DND-41 (cell line): Measurements from ENCODE around the gene AK8.
A peak's percentile ranks its signal among the peaks of the same experiment; 100 is the strongest.

Source experiments
- ATAC-seq: fragments of 200-7000 bp; cut with Tn5 transposase; 3 replicates; pipeline ENCODE4 v1.9.1; 2021; ENCODE audit warnings: low read depth; ENCODE audit not compliant: insufficient read depth
- DNase-seq: peaks from one replicate; pipeline ENCODE4 v3.0.0-alpha.2; 2020
- H2AFZ ChIP-seq: 2 replicates; pipeline ENCODE4 v1.6.0; 2012; ENCODE audit warnings: low read depth, low read length
- H3K27ac ChIP-seq: 2 replicates; pipeline ENCODE4 v1.5.1; 2012; ENCODE audit warnings: low read length, inconsistent platforms
- H3K27me3 ChIP-seq: fragments of 200-600 bp; sonication (generic); 2 replicates; pipeline ENCODE4 v1.6.0; 2012; ENCODE audit warnings: low read length, mild to moderate bottlenecking, inconsistent platforms; ENCODE audit not compliant: insufficient read depth, poor library complexity
- H3K36me3 ChIP-seq: 2 replicates; pipeline ENCODE4 v1.5.1; 2012; ENCODE audit warnings: low read length, inconsistent platforms; ENCODE audit not compliant: insufficient read depth
- H3K4me1 ChIP-seq: 2 replicates; pipeline ENCODE4 v1.5.1; 2012; ENCODE audit warnings: mild to moderate bottlenecking, low read length; ENCODE audit not compliant: insufficient read depth
- H3K4me2 ChIP-seq: 2 replicates; pipeline ENCODE4 v1.6.0; 2012; ENCODE audit warnings: mild to moderate bottlenecking, moderate library complexity, low read length, inconsistent platforms; ENCODE audit not compliant: insufficient read depth
- H3K4me3 ChIP-seq, 2 experiments: fragments of 200-600 bp in 1 of 2; shearing (Covaris generic) in 1 of 2; 2 replicates each; pipeline ENCODE4 v1.5.1; 2012 to 2016; ENCODE audit warnings: inconsistent platforms in 2 of 2, low read length in 2 of 2, mild to moderate bottlenecking in 2 of 2, low read depth in 1 of 2, moderate library complexity in 1 of 2
- H3K79me2 ChIP-seq: 2 replicates; pipeline ENCODE4 v1.6.0; 2012; ENCODE audit warnings: low read length, inconsistent platforms; ENCODE audit not compliant: insufficient read depth
- H3K9ac ChIP-seq: 2 replicates; pipeline ENCODE4 v1.6.0; 2012; ENCODE audit warnings: low read depth, mild to moderate bottlenecking, inconsistent platforms, low read length, moderate library complexity
- H3K9me3 ChIP-seq: 2 replicates; pipeline ENCODE4 v1.5.1; 2012; ENCODE audit warnings: low read length, moderate library complexity, mild to moderate bottlenecking, inconsistent platforms; ENCODE audit not compliant: insufficient read depth, severe bottlenecking
- H4K20me1 ChIP-seq: 2 replicates; pipeline ENCODE4 v1.6.0; 2012; ENCODE audit warnings: low read length; ENCODE audit not compliant: insufficient read depth
- EZH2 ChIP-seq: IDR thresholded peaks from 3 replicates; pipeline ENCODE4 v1.6.1; 2012; ENCODE audit warnings: borderline replicate concordance, low read depth, mild to moderate bottlenecking, moderate library complexity, low read length, inconsistent platforms; ENCODE audit not compliant: severe bottlenecking
- TF ChIP-seq, protein P1 (sequence below): IDR thresholded peaks from 2 replicates; pipeline ENCODE4 v1.5.1; 2012; ENCODE audit warnings: borderline replicate concordance, low read length, moderate library complexity, mild to moderate bottlenecking; ENCODE audit not compliant: poor library complexity, severe bottlenecking; ENCODE audit errors: extremely low read depth

AK8 gene

GRCh38 chr9:132894346-132894745 lies 16.3 kb upstream of the AK8 start:
- no peak overlapping the region for H3K27ac ChIP-seq
- H3K4me3 ChIP-seq: no peak overlapping the region
- H3K79me2 ChIP-seq: no peaks in the 10 kb centered on the region
- peaks cover 6% of the 10 kb centered on the region; the same call in 1 of the 2 replicates for H3K4me1 ChIP-seq
- no peak for TF ChIP-seq EZH2
- TF ChIP-seq, protein P1, sequence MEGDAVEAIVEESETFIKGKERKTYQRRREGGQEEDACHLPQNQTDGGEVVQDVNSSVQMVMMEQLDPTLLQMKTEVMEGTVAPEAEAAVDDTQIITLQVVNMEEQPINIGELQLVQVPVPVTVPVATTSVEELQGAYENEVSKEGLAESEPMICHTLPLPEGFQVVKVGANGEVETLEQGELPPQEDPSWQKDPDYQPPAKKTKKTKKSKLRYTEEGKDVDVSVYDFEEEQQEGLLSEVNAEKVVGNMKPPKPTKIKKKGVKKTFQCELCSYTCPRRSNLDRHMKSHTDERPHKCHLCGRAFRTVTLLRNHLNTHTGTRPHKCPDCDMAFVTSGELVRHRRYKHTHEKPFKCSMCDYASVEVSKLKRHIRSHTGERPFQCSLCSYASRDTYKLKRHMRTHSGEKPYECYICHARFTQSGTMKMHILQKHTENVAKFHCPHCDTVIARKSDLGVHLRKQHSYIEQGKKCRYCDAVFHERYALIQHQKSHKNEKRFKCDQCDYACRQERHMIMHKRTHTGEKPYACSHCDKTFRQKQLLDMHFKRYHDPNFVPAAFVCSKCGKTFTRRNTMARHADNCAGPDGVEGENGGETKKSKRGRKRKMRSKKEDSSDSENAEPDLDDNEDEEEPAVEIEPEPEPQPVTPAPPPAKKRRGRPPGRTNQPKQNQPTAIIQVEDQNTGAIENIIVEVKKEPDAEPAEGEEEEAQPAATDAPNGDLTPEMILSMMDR: no peak
- H4K20me1 ChIP-seq: no peaks in the 10 kb centered on the region
- ATAC-seq: no peak
- no peak overlapping the region for H3K9ac ChIP-seq
- DNase-seq: no peak
- H3K36me3 ChIP-seq: peaks cover 37% of the 10 kb centered on the region
- H2AFZ ChIP-seq: no peak overlapping the region
- H3K4me2 ChIP-seq: no peak overlapping the region
- no peaks in the 10 kb centered on the region for H3K27me3 ChIP-seq
- H3K9me3 ChIP-seq: no peaks in the 10 kb centered on the region

- Histone ChIP-seq H3K79me2 (no peaks in the 10 kb centered on the region), H3K4me3 (no peak overlapping the region), H3K27ac (no peak overlapping the region), H3K4me2 (no peak overlapping the region), H3K27me3 (no peaks in the 10 kb centered on the region), H3K9ac (no peak overlapping the region), H3K9me3 (no peaks in the 10 kb centered on the region), H2AFZ (no peak overlapping the region), H3K4me1 (peaks cover 24% of the 10 kb centered on the region), H3K36me3 (peaks cover 25% of the 10 kb centered on the region), H4K20me1 (no peaks in the 10 kb centered on the region)
- no peak for DNase-seq
- TF ChIP-seq, protein P1: no peak
- TF ChIP-seq EZH2: no peak
- no peak for ATAC-seq
These were observed 14.3 kb upstream of the AK8 start for GRCh38 chr9:132892400-132892799.

- ATAC-seq (0 out of 3 replicates have a peak, but pooled peaks have one; percentile 5), DNase-seq (peak; percentile 23)
- Histone ChIP-seq H3K4me1 (peaks cover 27% of the 10 kb centered on the region), H3K9ac (peak overlapping the region; percentile 18; the same call in 1 of the 2 replicates), H3K36me3 (no peaks in the 10 kb centered on the region; the same call in 1 of the 2 replicates), H3K27ac (peak overlapping the region; percentile 72), H3K4me2 (no peak overlapping the region), H3K9me3 (no peaks in the 10 kb centered on the region), H3K27me3 (no peaks in the 10 kb centered on the region), H3K4me3 (no peak overlapping the region), H2AFZ (no peak overlapping the region), H3K79me2 (no peaks in the 10 kb centered on the region), H4K20me1 (no peaks in the 10 kb centered on the region)
- TF ChIP-seq, protein P1: no peak
- no peak for TF ChIP-seq EZH2
These were observed 10.1 kb upstream of the AK8 start for GRCh38 chr9:132888151-132888550.
